Heart right ventricle (tissue), 16 donors: Measurements from ENCODE around the gene PREX1. TPM values are rescaled to one million over a fixed set of nuclear protein-coding genes. Genes with fewer than 3 reads are reported as not detected.
A peak's percentile ranks its signal among the peaks of the same experiment; 100 is the strongest.

Experiments
- ATAC-seq, 8 donors: fragments of 200-7000 bp; cut with Tn5 transposase; one replicate each; pipeline ENCODE4 v1.9.1; 2020; ENCODE audit warnings: mild to moderate bottlenecking in 8 of 8, moderate library complexity in 8 of 8, moderate number of reproducible peaks in 1 of 8
- DNase-seq, 2 donors: peaks; one replicate each; pipeline ENCODE4 v3.0.0-alpha.2; 2020
- H3K27ac ChIP-seq, 10 donors: fragments of 200-600 bp; sonication (generic) in 2 of 10; one replicate each; pipeline versions ENCODE4 v1.5.0 to v1.8.0; 2020 to 2022; ENCODE audit warnings: mild to moderate bottlenecking in 3 of 10
- H3K27me3 ChIP-seq, 7 donors: fragments of 200-600 bp; one replicate each; pipeline ENCODE4 v1.8.0; 2021 to 2022; ENCODE audit warnings: mild to moderate bottlenecking in 2 of 7
- H3K36me3 ChIP-seq, 9 donors: fragments of 200-600 bp; sonication (generic) in 1 of 9; one replicate each; pipeline versions ENCODE4 v1.5.0 to v1.8.0; 2020 to 2022; ENCODE audit warnings: mild to moderate bottlenecking in 2 of 9
- H3K4me1 ChIP-seq, 9 donors: fragments of 200-600 bp; sonication (generic) in 1 of 9; one replicate each; pipeline versions ENCODE4 v1.5.0 to v1.8.0; 2020 to 2022; ENCODE audit warnings: mild to moderate bottlenecking in 4 of 9
- H3K4me3 ChIP-seq, 10 donors: fragments of 200-600 bp; sonication (generic) in 2 of 10; one replicate each; pipeline versions ENCODE4 v1.5.0 to v1.8.0; 2020 to 2022; ENCODE audit warnings: mild to moderate bottlenecking in 7 of 10, moderate library complexity in 2 of 10
- H3K9me3 ChIP-seq, 11 donors: fragments of 200-600 bp in 10 of 11; sonication (generic) in 2 of 11; one replicate each; pipeline versions ENCODE4 v1.5.0 to v1.8.0; 2013 to 2022; ENCODE audit warnings: mild to moderate bottlenecking in 2 of 11, control low read depth in 1 of 11, moderate library complexity in 1 of 11
- WGBS, 2 donors: extraction: QIAGEN DNeasy Blood & Tissue Kit; methylation state at CpG; one replicate each; pipeline ENCODE4 v1.1.7; 2013; ENCODE audit warnings: inconsistent platforms in 1 of 2; 5-methylcytosine and 5-hydroxymethylcytosine counted together
- intact Hi-C, 10 donors: fragments of 100-400 bp; cut with DNase I; formaldehyde crosslinking; loops; one replicate each; pipeline versions ENCODE4 v1.11.1 to v1.14.2; 2022
- polyA plus RNA-seq, 2 donors: library from polyadenylated mRNA; stranded (reverse); fragments of 200-250 nt; gene quantifications; one replicate each; pipeline ENCODE4 v1.2.3, GENCODE V29; 2013
- total RNA-seq, 10 donors: library from RNA; stranded (reverse); fragmentation: NEBNext Ultra II Directional in 3 of 10; extraction: Animal tissue kit (Norgen Biotek cat#: 25700) in 3 of 10; gene quantifications; one replicate each; pipeline versions ENCODE4 v1.2.1 to v1.2.4, GENCODE V29; 2021 to 2023
- TF ChIP-seq, protein P1 (sequence below), 9 donors: fragments of 200-600 bp; sonication (generic) in 2 of 9; IDR thresholded peaks; one replicate each; pipeline versions ENCODE4 v1.5.0 to v1.8.0; 2021 to 2022; ENCODE audit warnings: antibody characterized with exemption in 9 of 9, mild to moderate bottlenecking in 5 of 9, moderate library complexity in 1 of 9
- donor health status: Arrhythmogenic right ventricular cardiomyopathy.
- donor health status: ischemic (EF 13 %, LVEDD 7.1; RV severe dilation, severe dysfunction).
- donor health status: healthy with polysubstance abuse.
- donor health status: DM: no; HTN: yes; CAD: no.
- donor health status: DM: no; HTN: no; CAD: no.
- donor health status: ischemic (EF 25% LVEDD 6.9; RV normal size, moderate dysfunction).
- donor health status: ischemic (EF 25% LVEDD 5.7; RV mildly dilated, moderate dysfunction).
- donor health status: healthy.
- donor health status: DM: yes; HTN: yes; CAD: no.
- donor health status: Ischemic cardiomyopathy.
- donor health status: ischemic (EF 35%, LVEDD 5.7; RV mildly dilated, moderate dysfunction).
- donor health status: nonischemic (EF 11% LVEDD 7.7; RV severe dilation, severe dysfunction).
- donor health status: DM: yes; HTN: yes; CAD: no.
- donor health status: PGD.
- donor health status: ischemic (EF 29% LVEDD 5.4; RV normal size, mild dysfunction).
- donor health status: nonischemic (EF 23%, LVEDD 6.1; RV moderate dilation, normal function).

Gene PREX1
- total and polyA plus RNA-seq, 12 donors = 4.6 to 23.4 (median 8.8) TPM

DNA sequence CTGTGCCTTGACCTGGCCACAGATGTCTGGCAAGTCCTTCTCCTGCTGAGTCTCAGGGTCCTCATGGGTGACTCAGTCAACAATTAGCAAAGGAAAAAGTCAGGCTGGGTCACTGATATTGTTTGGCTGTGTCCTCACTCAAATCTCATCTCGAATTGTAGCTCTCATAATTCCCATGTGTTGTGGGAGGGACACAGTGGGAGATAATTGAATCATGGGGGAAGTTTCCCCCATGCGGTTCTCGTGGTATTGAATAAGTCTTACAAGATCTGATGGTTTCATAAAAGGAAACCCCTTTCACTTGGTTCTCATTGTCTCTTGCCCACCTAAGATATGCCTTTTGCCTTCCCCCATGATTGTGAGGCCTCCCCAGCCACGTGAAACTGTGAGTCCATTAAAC is 45.7 kb downstream of the PREX1 start:
- TF ChIP-seq, protein P1, sequence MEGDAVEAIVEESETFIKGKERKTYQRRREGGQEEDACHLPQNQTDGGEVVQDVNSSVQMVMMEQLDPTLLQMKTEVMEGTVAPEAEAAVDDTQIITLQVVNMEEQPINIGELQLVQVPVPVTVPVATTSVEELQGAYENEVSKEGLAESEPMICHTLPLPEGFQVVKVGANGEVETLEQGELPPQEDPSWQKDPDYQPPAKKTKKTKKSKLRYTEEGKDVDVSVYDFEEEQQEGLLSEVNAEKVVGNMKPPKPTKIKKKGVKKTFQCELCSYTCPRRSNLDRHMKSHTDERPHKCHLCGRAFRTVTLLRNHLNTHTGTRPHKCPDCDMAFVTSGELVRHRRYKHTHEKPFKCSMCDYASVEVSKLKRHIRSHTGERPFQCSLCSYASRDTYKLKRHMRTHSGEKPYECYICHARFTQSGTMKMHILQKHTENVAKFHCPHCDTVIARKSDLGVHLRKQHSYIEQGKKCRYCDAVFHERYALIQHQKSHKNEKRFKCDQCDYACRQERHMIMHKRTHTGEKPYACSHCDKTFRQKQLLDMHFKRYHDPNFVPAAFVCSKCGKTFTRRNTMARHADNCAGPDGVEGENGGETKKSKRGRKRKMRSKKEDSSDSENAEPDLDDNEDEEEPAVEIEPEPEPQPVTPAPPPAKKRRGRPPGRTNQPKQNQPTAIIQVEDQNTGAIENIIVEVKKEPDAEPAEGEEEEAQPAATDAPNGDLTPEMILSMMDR (IDR thresholded peaks at IDR 0.05) = no peak
- Histone ChIP-seq H3K4me3 (no peak overlapping the region), H3K36me3 (no peaks in the 10 kb centered on the region), H3K27me3 (no peaks in the 10 kb centered on the region), H3K27ac (peak overlapping the region in 1 of 10 donors; percentile 41), H3K4me1 (peaks cover 0 to 74% (median 8%) of the 10 kb centered on the region in 9 donors), H3K9me3 (peaks cover 0 to 8% (median 0%) of the 10 kb centered on the region in 11 donors)
- DNase-seq (no peak), ATAC-seq (no peak)
- WGBS, 2 donors = 71 to 90% methylated on average over 4 of the region's 4 CpGs
- intact Hi-C loops = no loop called here

DNA sequence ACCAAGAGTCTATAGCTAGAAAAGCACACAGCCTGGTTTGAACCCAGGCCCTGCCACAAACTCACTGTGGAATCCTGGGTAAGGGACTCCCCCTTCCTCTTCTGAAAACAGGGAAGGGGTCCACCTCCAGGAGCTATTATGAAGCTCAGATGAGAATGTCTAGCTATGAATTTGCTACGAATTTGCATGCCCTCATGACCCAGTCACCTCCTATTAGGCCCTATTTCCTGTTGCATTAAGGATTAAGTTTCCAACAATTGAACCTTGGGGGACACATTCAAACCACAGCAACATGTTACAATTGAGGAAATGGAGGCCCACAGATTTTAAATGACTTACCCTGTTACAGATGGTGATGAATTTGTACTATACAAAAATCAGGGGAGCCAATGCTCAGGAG is 46.2 kb downstream of the PREX1 start:
- Histone ChIP-seq H3K27ac (peak overlapping the region in 1 of 10 donors; percentile 41), H3K4me3 (no peak overlapping the region), H3K9me3 (peaks cover 0 to 8% (median 0%) of the 10 kb centered on the region in 11 donors), H3K36me3 (no peaks in the 10 kb centered on the region), H3K27me3 (no peaks in the 10 kb centered on the region), H3K4me1 (peaks cover 0 to 74% (median 8%) of the 10 kb centered on the region in 9 donors)
- ATAC-seq = no peak
- 51 to 78% methylated on average over 1 of the region's 1 CpG for WGBS, 2 donors
- TF ChIP-seq, protein P1 (IDR thresholded peaks at IDR 0.05) = no peak
- intact Hi-C loops = no loop called here
- DNase-seq = no peak

DNA sequence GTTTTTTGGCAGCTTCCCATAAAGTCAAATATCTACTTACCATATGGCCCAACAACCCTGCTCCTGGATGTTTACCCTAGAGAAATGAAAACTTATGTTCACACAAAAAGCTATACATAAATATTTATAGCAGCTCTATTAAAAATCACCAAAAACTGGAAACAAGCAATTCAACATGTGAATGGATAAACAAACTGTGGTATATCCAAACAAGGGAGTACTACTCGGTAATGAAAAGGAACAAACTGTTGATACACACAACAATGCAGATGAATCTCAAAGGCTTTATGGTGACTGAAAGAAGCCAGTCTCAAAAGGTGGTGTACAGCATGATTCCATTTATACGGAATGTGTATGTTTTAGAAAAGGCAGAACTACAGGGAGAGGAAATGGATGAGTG is 48.4 kb downstream of the PREX1 start:
- H3K27me3 ChIP-seq = no peaks in the 10 kb centered on the region

DNA sequence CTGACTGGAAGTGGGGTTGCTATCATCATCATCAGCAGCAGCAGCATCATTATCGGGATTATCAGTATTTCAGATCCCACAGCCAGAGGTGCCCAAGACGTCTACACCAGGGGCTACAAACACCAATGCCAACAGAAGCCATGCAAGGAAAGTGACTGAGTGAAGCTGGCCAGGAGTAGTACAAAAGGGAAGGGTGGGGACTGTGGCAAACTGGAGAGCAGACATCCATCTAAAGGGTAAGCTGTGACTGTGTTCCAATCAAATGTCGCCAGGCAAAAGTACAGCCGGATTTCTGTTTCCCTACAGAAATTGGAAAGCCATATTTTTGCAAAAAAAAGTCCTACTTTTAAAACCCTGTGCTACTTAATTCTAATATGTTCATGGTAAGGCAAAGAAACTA is 50.0 kb downstream of the PREX1 start:
- DNase-seq = no peak
- no peak overlapping the region for H3K4me3 ChIP-seq
- intact Hi-C loops = no loop called here
- no peak for ATAC-seq
- H3K27me3 ChIP-seq = no peaks in the 10 kb centered on the region
- H3K36me3 ChIP-seq = no peaks in the 10 kb centered on the region
- peak overlapping the region in 2 of 10 donors; percentile 53 to 88 for H3K27ac ChIP-seq
- peaks cover 0 to 8% (median 0%) of the 10 kb centered on the region in 11 donors for H3K9me3 ChIP-seq
- H3K4me1 ChIP-seq = peaks cover 0 to 78% (median 9%) of the 10 kb centered on the region in 9 donors
- WGBS, 2 donors = 89 to 97% methylated on average over 4 of the region's 4 CpGs
- TF ChIP-seq, protein P1 (IDR thresholded peaks at IDR 0.05) = no peak

More for the DNA sequence above, 48.4 kb downstream of the PREX1 start:
- H3K27ac ChIP-seq = no peak overlapping the region
- intact Hi-C loops = no loop called here
- no peak overlapping the region for H3K4me3 ChIP-seq
- ATAC-seq (no peak), DNase-seq (no peak)
- no peaks in the 10 kb centered on the region for H3K36me3 ChIP-seq
- TF ChIP-seq, protein P1 (IDR thresholded peaks at IDR 0.05) = no peak
- 97% methylated on average over 2 of the region's 2 CpGs for WGBS, 2 donors
- H3K4me1 ChIP-seq = peaks cover 0 to 78% (median 8%) of the 10 kb centered on the region in 9 donors
- H3K9me3 ChIP-seq = peaks cover 0 to 8% (median 0%) of the 10 kb centered on the region in 11 donors
